ENCODE results near the gene AMMECR1L.
"Not testable (repeated sequence)": the region's sequence is repeated elsewhere in the genome, so short reads cannot be mapped to it uniquely, and the experiment has no call there.

DNA sequence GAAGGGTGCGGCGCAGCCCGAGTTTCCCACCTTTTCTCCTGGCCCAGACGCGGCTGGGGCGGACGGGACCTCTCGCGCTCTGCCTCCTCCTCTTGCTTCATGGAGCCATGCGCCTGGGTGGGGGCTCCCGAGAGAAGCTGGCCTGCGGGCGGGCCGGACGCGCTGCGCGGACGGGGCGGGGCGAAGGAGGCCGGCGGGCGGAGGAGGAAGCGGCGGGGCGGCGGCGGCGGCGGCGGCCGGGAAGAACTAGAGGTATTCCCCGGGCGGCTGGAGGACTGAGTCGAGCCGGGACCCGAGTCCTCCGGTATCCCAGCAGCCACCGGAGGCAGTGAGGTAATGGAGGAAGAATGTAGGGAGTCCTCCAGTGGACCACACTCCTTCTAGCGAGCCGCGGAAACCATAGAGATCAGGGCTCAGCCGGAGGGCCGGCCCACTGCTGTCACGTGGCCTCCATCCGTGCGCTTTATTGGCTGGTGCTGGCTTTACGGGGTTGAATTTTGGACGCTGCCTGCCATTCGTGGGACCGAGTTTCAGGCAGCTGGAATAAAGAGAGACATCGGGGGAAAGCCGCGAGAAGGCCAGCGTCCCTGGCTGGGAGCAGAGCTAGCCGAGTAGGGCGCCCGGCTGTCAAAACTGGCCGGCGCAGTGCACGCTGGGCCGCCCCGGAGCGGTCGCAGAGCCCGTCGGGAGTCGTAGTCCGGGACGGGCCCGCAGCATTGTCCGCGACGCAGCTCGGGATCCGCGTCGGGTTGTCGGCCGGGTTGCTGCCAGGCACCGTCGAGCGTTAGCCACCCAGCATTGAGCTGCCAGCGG lies at the start of gene AMMECR1L:
- peak; percentile 50 to 76 for TF ChIP-seq POLR2AphosphoS5 (IDR thresholded peaks at IDR 0.05)
- TF ChIP-seq EP300 (IDR thresholded peaks at IDR 0.05) = not testable (repeated sequence)

Measured in upper lobe of left lung (tissue), 4 donors.